ENCODE data around the gene ATOH8.

DNA sequence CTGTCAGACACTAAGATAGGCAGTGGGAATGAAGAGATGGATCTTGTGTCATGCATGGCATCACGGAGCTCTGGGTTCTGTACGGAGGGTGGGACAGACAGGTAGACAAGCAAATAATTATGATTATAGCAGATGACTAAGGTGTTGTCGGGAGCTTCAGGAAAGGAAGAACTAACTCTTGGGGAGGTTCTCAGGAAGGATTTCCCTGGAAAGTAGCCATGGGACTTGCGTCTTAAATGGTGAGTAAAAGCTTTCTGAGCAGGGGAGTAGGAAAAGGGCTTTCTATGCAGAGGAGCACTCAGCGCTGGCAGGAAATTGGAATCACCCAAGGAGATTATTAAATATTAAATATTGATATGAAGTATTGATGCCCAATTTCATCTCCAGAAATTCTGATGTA is 35.5 kb downstream of the ATOH8 start:
- TF ChIP-seq, protein P1, sequence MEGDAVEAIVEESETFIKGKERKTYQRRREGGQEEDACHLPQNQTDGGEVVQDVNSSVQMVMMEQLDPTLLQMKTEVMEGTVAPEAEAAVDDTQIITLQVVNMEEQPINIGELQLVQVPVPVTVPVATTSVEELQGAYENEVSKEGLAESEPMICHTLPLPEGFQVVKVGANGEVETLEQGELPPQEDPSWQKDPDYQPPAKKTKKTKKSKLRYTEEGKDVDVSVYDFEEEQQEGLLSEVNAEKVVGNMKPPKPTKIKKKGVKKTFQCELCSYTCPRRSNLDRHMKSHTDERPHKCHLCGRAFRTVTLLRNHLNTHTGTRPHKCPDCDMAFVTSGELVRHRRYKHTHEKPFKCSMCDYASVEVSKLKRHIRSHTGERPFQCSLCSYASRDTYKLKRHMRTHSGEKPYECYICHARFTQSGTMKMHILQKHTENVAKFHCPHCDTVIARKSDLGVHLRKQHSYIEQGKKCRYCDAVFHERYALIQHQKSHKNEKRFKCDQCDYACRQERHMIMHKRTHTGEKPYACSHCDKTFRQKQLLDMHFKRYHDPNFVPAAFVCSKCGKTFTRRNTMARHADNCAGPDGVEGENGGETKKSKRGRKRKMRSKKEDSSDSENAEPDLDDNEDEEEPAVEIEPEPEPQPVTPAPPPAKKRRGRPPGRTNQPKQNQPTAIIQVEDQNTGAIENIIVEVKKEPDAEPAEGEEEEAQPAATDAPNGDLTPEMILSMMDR (IDR thresholded peaks at IDR 0.05): no peak
- no peak for TF ChIP-seq POLR2A (IDR thresholded peaks at IDR 0.05)
